GM21717 (cell line): ENCODE data around the gene SPG11.
"Not testable (repeated sequence)": the region's sequence is repeated elsewhere in the genome, so short reads cannot be mapped to it uniquely, and the experiment has no call there.

Experiments used
- ATAC-seq: cut with Tn5 transposase; IDR thresholded peaks from one replicate; pipeline ENCODE4 v1.9.1; 2021; ENCODE audit warnings: mild to moderate bottlenecking, moderate library complexity; ENCODE audit not compliant: unreplicated experiment

SPG11 gene

GRCh38 chr15:44682809-44683682 lies 19.6 kb upstream of the SPG11 start:
- ATAC-seq, result not testable (repeated sequence)

DNA sequence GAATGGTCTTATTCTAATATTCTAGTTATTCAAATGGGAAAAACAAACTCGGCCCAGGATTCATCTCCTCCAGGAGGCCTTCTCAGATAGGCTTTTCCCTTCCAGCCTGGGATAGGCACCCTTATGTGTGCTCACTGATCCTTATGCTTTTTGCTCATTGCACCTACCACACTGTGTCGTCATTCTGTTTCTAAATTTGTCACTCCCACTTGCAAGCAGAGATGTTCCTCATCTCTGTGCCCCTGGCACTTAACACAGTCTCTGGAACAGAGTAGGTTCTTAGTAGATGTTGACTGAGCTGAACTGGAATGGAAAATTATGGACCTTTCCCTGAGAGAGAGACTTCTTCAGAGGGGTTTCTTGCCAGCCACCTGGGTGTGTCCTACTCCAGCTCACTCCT lies 18.7 kb upstream of the SPG11 start:
- ATAC-seq, result no peak

DNA sequence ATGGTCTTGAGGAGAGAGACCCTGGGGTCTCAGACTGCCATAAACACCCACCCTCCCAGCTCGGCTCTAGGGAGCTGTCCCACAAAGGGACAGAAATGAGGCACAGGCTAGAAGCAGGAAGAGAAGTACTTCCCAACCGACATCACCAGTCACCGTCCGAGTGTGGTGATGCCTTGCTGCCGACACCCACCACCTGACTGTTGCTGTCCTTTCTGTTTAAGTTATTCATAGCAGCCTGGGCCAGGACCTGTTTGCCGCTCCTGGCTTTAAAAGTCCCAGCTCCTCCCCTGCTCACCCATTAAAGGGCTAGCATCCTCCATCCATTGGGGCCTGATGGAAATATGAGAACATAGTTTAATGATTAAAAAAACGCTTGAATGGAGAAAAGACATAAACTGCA lies 13.2 kb upstream of the SPG11 start:
- no peak for ATAC-seq

DNA sequence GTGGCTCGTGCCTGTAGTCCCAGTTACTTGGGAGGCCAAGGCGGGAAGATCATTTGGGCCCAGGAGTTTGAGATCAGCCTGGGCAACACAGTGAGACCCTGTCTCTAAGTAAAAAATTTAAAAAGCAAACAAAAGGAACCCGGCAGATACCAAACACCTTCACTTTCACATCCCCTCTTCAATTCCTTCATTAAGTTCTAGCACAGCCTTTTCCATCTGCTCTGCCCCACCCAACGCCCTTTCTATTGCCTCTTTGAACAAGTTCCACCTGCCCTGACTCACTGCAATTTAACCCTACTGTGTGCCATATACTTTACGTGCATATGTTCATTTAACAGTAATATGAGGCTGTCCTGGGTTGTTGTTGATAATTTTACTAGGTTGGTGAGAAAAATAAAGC lies 12.4 kb upstream of the SPG11 start:
- ATAC-seq, result no peak

- ATAC-seq, result no peak
These were observed 10.2 kb upstream of the SPG11 start for GRCh38 chr15:44673639-44674038.

GRCh38 chr15:44670087-44670950 lies 6.9 kb upstream of the SPG11 start:
- no peak for ATAC-seq

DNA sequence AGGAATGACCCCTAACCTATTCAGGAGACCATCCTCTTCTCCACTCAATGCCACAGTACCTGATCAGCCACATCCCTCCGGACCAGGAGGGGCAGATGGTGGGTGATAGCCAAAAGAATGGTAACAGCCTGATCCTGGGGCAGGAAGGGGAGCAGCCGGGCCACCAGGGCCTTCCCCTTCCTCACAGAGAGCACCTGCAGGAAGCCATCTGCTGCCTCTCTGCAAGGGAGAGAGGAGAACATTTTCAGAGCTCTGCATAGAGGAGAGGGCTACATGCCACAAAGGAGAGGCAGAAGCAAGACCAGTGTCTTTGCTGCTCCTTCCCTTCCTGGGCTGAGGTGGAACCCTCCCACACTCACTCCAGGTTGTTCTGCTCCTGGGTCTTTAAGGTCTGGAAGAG lies 5.5 kb upstream of the SPG11 start:
- no peak for ATAC-seq

- no peak for ATAC-seq
These were observed 3.5 kb upstream of the SPG11 start for GRCh38 chr15:44667039-44667360.

GRCh38 chr15:44666210-44667038 lies 3.0 kb upstream of the SPG11 start:
- ATAC-seq, result no peak

- ATAC-seq, result peak; percentile 56
These were observed 718 bp downstream of the SPG11 start for GRCh38 chr15:44662478-44663409.

GRCh38 chr15:44661576-44661975 lies 1.9 kb downstream of the SPG11 start:
- ATAC-seq, result no peak

DNA sequence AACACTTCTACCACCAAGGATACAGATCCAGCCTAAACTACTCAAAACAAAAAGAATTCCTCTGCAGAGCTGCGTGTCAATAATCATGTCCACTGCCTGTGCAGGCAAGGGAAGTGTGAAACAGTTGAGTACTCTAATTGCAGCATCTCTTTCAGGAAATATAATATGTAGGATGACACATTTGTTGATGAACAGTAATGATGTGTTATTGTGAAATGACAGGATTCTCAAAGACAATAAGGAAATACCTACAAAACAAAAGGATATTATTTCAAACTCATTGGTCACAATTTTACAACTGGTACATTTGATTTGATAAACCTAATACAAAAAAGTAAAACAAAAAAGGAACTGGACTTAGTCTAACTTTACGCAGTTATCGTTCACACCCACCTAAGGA lies 4.4 kb downstream of the SPG11 start:
- no peak for ATAC-seq

GRCh38 chr15:44657378-44657777 lies 6.1 kb downstream of the SPG11 start:
- no peak for ATAC-seq

DNA sequence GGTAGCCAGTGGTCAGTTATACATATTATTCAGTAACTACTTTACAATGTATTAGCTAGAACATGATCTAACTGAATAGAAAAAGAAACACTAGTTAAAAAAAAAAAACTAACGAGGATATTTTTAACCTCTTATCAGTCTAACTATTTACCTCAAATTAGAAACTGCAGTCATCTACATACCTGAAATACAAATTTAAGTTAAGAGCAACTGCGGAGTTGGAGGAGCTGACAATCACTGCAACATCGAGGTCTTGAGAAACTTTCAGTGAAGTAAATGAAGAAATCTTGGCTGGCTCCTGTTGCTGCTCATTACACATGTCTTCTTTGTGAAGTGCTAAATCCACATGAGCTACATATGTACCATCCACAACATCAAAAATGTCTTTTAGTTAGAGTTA lies 6.5 kb downstream of the SPG11 start:
- no peak for ATAC-seq

GRCh38 chr15:44656298-44656697 lies 7.2 kb downstream of the SPG11 start:
- no peak for ATAC-seq

DNA sequence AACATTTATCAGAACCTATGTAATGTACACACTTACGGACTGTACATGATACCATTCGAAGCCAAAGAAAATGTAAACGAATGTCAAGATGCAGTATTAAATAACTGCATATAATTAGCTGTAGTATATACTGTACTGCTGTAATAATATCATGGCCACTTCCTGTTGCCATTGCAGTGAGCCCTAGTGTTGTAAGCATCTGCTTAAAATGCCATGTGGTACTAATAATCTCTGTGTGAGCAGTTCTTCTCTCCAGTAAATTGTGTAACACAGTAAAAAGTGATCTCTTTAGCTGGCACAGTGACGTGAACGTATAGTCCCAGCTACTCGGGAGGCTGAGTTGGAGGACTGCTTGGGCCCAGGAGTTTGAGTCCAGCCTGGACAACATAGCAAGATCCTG lies 8.6 kb downstream of the SPG11 start:
- no peak for ATAC-seq

DNA sequence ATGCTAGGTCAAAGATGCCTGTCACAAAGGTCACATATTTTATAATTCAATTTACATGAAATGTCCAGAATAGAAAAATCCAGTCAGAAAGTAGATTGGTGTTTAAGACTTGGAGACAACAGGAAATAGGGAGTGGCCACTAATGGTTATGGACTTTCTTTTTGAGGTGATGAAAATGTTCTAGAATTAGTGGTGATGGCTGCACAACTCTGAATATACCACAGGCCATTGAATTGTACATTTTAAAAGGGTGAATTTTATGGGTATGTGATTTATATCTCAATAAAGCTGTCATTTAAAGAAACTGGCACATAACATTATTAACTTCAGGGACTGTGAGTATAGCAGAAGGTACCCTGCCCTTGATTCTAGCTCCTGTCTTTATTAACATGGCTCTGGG lies 15.8 kb downstream of the SPG11 start:
- no peak for ATAC-seq

DNA sequence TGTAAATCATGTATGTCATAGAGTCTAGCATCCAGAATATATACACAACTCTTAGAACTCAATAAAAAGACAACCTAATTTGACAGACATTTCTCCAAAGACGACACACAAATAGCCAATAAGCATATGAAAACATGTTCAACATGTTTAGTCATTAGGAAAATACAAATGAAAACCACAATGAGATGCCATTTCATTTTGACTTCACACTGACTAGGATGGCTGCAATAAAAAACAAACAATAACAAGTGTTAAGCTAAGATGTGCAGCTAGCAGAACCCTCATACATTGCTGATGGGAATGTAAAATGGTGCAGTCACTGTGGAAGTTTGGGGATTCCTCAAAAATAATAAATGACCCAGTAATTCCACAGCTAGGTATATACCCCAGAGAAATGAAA lies 16.4 kb downstream of the SPG11 start:
- ATAC-seq, result no peak

DNA sequence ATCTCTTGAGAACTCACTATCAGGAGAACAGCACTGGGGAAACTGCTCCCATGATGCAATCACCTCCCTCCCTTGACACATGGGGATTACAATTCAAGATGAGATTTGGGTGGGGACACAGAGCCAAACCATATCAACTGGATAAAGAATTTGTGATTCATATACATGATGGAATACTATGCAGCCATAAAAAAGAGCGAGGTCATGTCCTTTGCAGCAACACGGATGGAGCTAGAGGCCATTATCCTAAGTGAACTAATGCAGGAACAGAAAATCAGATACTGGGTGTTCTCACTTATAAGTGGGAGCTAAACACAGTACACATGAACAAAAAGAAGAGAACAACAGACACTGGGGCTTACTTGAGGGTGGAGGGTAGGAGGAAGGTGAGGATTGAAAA lies 17.0 kb downstream of the SPG11 start:
- ATAC-seq, result no peak

GRCh38 chr15:44641651-44642050 lies 21.8 kb downstream of the SPG11 start:
- ATAC-seq, result no peak
